Measurements from ENCODE around the gene UBL7. TPM values are rescaled to one million over a fixed set of nuclear protein-coding genes. Genes with fewer than 3 reads are reported as not detected.

The UBL7 gene
- total and polyA plus RNA-seq, 3 donors from 2014 or later = 61.9 to 104 (median 70.6) TPM

GRCh38 chr15:74432968-74433591, 27.9 kb downstream of the UBL7 start:
- intact Hi-C loops (cut with DNase I; ENCODE audit: low total_unique reads) = no loop called here
- Histone ChIP-seq H3K27me3 (no peaks in the 10 kb centered on the region), H3K27ac (peak overlapping the region; percentile 79 to 89), H3K4me3 (peak overlapping the region; percentile 78 to 92), H3K9me3 (no peaks in the 10 kb centered on the region), H3K4me1 (peaks cover 51% of the 10 kb centered on the region), H3K36me3 (ENCODE audit: low read depth, missing control alignments) (no peaks in the 10 kb centered on the region)
- no peak for DNase-seq
- TF ChIP-seq CTCF (IDR thresholded peaks at IDR 0.05) (no peak), POLR2A (IDR thresholded peaks at IDR 0.05) (no peak)
- WGBS, 2 donors = 0% methylated on average over 49 of the region's 64 CpGs; no CpG with 5 or more reads in 1 of the 2 donors

GRCh38 chr15:74432271-74432967, 28.5 kb downstream of the UBL7 start:
- WGBS, 2 donors = 15 to 29% methylated on average over 8 to 21 of the region's 21 CpGs

GRCh38 chr15:74431645-74432044, 29.3 kb downstream of the UBL7 start:
- WGBS, 2 donors = 65 to 85% methylated on average over 8 of the region's 8 CpGs
- H3K4me3 ChIP-seq = peak overlapping the region in 1 of 2 donors; percentile 92
- H3K27me3 ChIP-seq = no peaks in the 10 kb centered on the region
- intact Hi-C loops (cut with DNase I; ENCODE audit: low total_unique reads) = no loop called here
- H3K27ac ChIP-seq = no peak overlapping the region
- no peaks in the 10 kb centered on the region for H3K9me3 ChIP-seq
- peak; percentile 41 for DNase-seq
- TF ChIP-seq CTCF (IDR thresholded peaks at IDR 0.05) = no peak
- TF ChIP-seq POLR2A (IDR thresholded peaks at IDR 0.05) = no peak
- H3K4me1 ChIP-seq = peaks cover 66% of the 10 kb centered on the region
- no peaks in the 10 kb centered on the region for H3K36me3 ChIP-seq (ENCODE audit: low read depth, missing control alignments)

More at GRCh38 chr15:74432271-74432967, 28.5 kb downstream of the UBL7 start:
- Histone ChIP-seq H3K27me3 (no peaks in the 10 kb centered on the region), H3K4me1 (peaks cover 58% of the 10 kb centered on the region), H3K27ac (peak overlapping the region; percentile 79 to 89), H3K4me3 (peak overlapping the region; percentile 78 to 92), H3K36me3 (ENCODE audit: low read depth, missing control alignments) (no peaks in the 10 kb centered on the region), H3K9me3 (no peaks in the 10 kb centered on the region)
- TF ChIP-seq CTCF (IDR thresholded peaks at IDR 0.05) = no peak
- TF ChIP-seq POLR2A (IDR thresholded peaks at IDR 0.05) = no peak
- no peak for DNase-seq
- intact Hi-C loops (cut with DNase I; ENCODE audit: low total_unique reads) = no loop called here

GRCh38 chr15:74431116-74431515, 29.8 kb downstream of the UBL7 start:
- intact Hi-C loops (cut with DNase I; ENCODE audit: low total_unique reads) = no loop called here
- Histone ChIP-seq H3K4me3 (no peak overlapping the region), H3K36me3 (ENCODE audit: low read depth, missing control alignments) (no peaks in the 10 kb centered on the region), H3K4me1 (peaks cover 71% of the 10 kb centered on the region), H3K27ac (no peak overlapping the region), H3K27me3 (no peaks in the 10 kb centered on the region), H3K9me3 (no peaks in the 10 kb centered on the region)
- WGBS, 2 donors = 70 to 75% methylated on average over 1 of the region's 1 CpG
- no peak for TF ChIP-seq CTCF (IDR thresholded peaks at IDR 0.05)
- TF ChIP-seq POLR2A (IDR thresholded peaks at IDR 0.05) = no peak
- DNase-seq = no peak

Measured in testis (tissue), 3 donors.